HG03378 (cell line): ENCODE data around the gene FGFR2.

Source experiments
- ATAC-seq: cut with Tn5 transposase; IDR thresholded peaks from one replicate; pipeline ENCODE4 v1.9.1; 2021; ENCODE audit warnings: mild to moderate bottlenecking, moderate library complexity; ENCODE audit not compliant: unreplicated experiment

The FGFR2 gene

DNA sequence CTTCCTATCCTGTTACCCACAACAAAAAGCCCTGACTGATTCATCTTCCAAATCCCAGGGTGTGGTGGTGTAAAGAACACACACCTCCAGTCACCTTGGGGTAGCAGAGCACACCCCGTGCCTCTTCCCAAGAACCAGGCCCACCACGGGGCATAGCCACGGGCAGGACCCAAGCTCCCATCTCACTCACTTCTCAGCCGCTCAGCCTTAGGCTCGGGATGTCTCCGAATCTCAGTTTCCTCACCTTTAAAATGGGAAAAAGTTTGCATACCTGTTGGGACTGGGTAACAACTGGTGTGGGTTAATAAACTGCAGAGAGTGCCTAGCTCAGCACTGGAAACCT lies 139.0 kb downstream of the FGFR2 start:
- ATAC-seq: no peak

DNA sequence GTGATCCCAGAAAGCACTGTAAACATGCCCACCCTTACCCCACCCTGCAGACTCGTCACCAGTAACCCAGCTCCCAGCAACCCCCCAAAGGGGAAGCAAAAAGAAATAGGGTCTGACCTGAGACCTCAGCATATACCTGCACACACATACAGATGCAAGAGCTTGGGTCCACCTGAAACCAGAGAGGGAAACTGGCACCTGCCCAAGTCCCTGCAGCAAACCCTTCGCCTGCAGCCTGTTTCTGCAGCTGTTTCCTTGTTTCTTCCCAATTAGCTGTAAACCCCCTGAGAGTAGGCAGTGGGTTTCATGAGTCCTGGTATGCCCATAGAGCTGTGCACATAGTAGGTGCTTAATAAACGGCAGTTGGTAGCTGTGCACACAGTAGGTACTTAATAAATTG lies 140.5 kb downstream of the FGFR2 start:
- ATAC-seq: no peak

DNA sequence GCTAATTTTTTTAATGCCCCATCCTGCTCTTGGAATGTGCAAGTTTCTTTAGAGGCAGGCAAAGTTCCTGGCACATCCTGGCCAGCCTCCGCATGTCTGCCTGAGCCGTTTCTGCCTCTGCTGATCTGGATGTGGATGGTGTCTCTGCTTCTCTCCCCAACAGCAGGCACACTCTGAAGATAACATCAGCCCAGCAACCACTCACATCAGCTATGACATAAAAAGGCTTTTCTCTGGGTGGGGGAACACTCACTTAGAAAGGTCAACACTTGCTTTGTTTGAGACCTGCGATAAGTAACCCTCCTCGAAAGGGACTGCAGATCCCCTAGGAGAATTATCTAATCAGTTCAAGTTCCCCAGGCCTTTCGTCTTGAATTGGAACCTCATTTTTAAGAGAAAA lies 142.9 kb downstream of the FGFR2 start:
- ATAC-seq: no peak

DNA sequence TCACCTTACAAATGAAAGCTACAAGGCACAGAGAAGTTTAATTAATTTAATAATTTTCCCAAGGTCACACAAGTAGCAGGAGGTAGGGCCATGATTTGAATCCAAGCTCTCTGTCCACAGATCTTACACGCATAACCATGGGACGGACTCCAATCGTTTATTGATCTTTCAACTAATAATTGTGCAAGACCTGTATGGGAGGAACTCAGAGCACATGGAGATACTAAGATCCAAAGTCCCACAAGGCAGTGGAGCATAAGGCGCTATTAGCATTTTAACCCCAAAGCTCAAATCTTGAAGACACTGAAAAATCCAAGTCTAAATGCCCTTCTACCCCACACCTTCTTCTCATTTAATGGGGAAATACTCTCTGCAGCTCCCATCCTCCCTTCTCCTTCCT lies 143.5 kb downstream of the FGFR2 start:
- no peak for ATAC-seq

DNA sequence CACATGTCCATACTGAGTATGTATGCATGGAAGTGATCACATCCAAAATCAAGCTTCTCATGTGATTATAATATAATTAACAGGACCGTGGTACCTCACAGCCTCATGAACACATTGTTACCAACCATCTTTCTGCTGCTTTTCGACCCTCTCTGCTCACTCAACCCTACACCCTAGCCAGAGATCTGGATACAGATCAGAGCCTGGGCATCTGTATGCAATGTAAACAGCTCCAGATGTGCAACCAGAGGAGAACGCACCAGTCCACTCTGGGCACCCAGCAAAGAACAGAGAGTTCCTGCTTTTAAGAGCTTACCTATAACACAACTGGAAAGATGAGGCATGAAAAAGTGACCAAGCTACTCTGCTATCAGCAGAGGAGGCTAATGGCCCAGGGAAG lies 145.1 kb downstream of the FGFR2 start:
- ATAC-seq: no peak

DNA sequence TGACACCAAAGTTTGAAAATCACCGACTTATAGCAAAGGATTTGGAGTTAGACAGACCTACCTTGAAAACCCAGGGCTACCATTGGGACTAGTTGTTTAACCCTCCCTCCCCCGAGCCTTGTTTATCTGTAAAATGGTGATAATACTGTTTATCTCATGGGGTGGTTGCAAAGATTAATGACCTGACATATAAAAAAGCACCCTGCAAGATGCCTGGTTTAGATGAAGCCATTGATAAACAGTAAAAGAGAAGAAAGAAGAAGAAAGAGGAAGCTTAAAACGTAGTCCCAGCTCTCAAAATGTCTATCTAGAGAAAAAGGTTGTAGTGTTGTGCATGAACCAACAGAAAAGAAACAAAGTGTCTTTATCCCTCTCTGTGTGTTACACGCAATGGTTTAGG lies 145.7 kb downstream of the FGFR2 start:
- no peak for ATAC-seq

DNA sequence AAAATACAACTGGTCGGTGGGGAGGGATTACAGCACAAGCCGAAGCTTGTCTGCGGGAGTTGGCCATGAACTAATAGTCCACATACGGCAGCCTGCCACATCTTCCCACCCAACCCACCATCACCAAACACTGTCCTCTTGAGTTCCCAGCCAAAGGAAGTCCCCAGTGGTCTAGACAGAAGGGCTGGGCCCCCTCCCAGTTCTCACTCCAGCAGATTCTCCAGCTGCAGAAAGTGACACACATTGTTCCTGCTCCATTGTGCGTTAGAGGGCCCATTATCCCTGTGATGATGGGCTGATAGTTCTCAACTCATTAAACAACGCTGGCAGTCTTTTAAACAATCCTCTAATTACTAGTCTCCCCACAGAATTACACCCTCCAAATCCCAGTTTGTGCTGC lies 148.0 kb downstream of the FGFR2 start:
- ATAC-seq: no peak

DNA sequence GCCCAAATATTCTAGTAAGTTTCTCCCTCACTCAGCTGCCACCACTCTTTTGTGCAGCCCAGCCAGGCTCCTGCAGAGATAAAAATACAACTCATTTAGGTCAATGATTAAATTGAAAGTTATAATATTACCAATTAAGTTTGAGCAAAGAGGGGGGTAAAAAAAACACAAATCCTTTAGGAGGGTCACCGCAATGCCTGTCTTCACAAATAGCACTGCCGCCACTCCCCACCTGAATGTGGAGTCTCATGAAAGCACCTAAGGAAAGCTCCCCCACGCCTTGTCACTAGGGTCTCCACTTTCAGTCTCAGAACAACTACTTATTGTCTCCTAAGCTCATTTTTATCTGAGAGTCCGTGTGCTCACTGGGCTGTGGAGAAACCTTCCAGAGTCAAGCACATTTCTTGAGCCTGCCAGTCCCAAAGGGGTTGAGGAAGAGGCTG lies 148.7 kb downstream of the FGFR2 start:
- ATAC-seq: no peak

DNA sequence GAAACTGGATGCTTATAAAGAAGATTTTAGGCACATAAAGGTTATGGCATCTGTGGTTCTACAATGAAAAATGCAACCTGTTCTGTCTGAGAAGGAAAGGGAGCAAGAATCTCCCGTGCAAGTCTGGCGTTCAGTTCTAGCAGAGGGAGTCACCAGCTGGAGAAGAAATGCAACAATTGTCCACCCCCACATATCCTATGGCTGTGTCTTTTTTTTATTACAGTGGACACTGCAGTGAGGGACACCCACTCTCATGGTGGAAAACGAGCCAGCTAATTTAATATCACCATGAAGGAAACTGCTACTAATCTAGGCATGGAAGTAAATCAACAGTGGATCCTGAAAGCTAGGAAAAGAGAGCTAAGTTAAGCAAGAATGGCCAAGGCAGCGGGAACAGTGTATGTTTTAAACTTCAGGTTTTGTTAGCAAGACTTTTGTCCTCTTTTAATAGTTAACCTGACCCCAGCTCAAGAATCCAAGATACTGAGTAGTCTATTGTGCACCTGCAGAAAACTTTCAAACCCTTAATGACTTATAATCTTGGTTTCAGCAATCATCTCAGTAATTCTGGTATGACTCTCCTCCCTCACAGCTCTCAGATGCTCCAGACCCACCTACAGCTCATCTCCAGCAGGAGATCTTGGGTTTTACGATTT lies 149.3 kb downstream of the FGFR2 start:
- peak; percentile 96 for ATAC-seq

DNA sequence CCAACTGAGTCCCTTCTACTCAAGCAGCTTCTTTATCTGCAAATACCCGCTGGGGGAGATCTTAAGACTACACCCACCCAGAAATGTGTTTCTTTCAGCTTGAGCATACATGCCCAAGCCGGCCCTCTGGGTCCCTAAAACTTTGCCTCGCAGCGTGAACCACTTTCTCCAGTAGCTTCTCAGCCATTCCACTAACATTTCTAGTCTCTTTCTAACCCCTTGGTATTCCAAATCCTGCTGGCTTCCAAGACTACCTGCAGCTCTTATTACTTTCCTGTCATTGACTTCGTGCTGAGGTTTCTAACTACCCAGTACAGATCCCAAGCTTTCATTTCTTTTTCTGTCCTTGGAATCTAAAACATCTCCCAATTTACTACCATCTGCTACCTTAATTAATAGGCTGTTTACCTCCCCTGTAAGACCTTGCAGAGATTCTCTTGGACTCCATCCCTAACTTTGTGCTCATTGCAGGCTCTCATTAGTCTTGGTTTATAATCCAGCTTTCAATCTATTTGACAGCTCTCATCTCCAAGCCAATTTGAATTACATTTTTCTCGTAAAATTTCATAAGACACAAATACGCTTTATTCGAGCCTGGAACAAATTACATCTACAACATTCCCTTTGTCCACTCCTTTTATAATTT lies 153.6 kb downstream of the FGFR2 start:
- no peak for ATAC-seq

DNA sequence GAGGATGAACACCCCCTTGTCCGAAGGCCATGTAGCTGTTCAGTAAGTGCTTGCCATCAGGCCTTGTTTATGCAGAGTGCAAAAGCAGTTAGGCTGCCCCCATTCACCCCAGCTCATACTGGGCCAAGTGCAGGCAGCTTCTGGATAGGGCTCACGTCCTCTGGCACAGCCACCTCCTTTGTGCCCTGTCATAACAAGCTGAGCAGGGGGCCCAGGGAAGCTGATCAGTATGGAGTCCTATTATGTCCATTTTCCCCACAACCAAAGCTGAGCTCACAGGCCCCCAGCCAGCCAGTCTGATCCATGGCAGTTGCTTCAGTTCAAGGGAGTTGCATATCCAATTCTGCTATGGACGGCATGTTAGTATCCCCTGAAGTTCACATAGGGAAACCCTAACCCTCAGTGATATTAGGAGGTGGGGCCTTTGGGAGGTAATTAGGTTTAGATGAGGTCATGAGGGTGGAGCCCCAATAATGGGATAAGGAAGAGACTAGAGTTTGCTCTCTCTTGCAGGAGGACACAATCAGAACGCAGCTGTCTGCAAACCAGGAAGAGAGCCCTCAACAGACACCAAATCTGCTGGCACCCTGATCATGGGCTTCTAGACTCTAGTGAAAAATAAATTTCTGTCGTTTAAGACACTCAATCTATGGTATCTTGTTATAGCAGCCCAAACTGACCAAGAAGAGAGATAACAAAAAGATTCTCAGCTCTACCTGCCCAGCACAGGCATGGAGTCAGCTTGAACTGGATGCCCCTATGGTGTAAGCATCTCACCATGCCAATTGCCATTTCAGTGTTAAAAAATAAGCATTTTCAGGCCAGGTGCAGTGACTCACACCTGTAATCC lies 155.9 kb downstream of the FGFR2 start:
- ATAC-seq: no peak

DNA sequence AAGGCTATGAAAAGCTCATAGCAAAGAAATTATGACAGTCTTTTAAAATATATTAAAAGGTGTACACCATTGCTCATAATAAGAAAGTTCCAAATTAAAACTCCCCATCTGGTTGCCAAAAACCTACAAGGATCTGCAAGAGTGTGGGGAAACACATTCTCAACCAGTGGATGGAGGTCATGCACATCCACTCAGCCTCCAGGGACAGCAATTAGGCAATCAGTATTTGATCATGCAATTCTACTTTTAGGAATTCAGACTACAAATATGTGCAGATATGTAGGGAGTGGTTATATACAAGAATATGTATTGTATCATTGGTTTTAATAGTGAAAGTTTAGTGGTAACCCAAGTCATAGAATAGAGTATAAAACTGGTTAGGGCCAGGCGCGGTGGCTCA lies 157.8 kb downstream of the FGFR2 start:
- no peak for ATAC-seq

DNA sequence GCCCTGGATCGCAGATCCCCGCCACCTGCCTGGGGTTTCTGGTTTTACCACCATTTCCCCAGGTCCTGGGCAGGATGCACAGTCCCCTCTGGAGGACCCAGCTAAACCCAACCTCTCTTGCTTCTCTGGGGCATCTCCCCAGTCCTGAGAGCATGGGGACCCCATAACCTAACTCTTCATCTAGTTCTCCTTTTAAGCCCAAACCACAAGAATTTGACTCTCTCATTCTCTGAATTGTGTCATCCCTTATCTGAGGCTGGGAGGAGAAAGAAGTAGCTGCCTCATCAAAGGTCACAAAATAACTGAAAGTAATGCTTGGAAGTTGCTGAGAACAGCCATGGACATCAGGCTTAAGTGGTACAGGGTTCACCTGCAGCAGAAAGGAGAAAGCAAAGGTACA lies 159.9 kb downstream of the FGFR2 start:
- ATAC-seq: no peak

DNA sequence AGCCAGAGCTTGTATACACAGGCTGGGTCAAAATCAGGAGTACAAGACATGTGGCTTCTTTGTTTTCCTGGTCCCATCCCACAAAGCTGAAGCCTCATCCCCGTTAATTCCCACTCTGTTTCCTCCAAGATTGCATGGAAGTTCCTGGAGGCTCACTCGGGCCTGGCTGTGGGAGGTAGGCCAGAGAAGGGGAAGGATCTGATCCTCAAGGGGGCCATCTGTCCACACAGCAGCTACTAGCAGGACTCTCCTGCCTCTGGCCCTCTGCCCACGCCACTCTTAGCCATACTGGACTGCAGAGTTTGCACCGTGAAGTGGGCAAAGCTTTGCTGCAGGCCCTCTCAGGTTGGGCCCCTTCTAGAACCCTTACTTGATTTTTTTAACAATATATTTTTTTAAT lies 160.6 kb downstream of the FGFR2 start:
- no peak for ATAC-seq

DNA sequence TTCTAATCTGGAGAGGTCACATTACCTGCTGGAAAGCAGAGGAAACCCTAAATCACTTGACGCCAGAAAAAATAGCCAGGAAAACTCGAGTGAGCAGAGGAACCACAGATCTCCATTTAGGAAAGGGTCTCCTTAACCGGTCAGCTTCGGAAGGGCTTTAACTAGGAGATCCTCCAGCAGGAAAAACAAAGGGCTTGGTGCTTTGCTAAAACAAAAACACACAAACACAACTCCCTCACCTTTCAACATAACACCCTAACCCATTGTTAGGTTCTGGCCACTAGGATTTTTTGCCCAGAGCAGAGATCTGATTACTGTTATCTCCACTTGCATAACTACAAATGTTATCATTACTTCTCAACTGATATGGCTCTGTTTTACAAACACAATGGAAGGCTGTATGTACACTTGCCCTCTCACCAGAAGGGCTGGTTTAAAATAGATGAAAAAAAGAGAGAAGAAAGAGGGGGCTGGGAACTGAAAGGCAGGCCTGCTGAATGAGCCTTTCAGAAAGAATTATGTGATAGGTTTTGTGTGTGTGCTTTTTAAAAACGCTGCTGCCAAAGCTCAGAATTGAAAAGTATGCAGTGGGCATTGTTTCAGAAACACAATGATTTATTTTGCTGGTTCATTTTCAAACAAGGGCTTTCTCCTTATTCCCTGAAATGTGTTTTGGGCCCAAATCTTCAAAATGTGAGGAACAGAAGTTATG lies 161.5 kb downstream of the FGFR2 start:
- ATAC-seq: no peak

DNA sequence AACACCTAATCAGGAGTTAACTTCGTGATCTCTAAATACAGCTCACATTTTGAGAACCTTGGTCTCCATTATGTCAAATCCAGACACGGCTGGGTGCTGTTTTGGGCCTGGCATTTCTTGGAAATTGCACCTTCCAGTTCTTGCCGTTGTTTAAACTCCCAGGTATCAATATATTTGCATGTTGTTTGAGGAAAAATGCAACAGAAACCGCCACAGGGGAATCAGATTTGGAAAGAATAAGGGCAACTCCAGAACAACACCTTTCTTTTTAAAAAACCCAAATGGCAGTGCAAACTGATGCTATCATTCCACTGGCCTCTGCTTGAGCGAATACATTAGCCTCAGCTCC lies 162.0 kb downstream of the FGFR2 start:
- no peak for ATAC-seq

DNA sequence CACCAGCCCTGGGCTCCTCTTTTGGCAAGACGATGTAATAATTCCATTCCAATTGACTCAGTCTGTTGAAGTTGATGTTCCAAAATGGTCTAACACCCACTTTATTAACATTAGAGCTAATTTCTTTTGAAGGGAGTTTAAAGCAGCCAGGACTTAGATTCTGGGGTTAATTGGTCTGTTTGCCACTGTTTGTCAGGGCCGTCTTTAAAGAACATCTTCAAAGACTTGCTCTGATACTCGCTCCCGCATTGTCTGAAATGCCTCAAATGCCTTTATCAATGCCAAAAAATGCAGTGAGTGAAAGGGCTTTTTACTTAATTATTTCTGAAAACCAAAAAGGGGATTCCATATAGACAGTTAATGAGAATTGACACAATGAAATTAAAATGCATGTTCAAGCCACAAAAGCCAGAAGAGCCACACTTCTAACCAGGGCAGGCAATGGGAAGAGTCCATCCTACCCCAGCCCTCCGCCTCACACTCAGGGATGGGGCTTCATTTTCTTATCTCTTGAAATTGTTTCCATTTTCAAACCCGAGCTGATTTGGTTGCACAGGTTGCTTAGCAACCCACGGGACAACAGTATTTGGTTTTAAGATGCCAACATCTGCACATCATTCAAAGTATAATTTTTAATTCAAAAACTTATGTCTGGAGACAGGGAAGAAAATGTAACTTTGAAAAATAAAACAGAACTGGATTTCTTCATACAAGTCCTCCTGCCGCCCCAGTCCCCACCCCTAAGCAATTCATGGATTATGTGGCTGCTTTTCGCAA lies 163.0 kb downstream of the FGFR2 start:
- no peak for ATAC-seq

DNA sequence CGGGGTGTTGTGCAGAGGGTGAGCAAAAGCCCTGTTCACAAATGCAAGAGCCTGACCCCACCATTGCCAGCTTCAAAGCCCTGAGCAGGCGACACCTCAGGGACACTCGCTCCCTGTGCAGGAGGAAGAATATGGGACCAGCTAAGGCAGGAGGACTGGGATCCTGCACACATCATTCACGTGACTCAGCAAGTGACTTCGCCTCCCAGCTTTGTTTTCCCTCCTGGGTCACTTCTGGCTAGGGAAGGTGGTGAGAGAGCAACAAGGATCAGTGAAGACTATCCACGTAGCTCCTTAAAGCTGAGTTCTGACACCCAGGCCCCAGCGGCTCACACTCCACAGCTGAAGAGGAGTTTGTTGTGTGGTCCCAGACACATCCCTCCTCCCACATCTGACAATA lies 164.3 kb downstream of the FGFR2 start:
- ATAC-seq: no peak

DNA sequence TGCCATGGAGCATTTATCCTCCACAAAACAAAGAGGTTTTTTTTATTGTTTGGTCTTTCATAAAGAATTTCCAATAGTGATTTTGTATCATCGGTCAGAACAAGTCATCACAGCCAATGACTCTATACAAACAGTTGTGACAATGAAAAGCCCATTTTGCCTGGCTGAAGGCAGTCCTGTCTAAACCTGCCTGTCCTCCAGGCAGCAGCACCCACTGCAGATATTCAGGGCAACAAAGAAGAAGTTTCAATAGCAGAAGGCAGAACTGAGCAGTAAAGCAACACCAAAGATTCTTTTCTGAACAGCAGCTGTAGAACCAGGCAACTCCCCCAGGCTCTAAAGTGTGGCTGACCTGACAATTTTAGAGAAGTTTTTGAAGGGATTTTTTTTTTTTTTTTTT lies 169.4 kb downstream of the FGFR2 start:
- no peak for ATAC-seq
